GM20000 (cell line): ENCODE data around the gene CYFIP1.

Source experiments
- DNase-seq: peaks from one replicate; pipeline ENCODE4 v3.0.0; 2012; ENCODE audit warnings: low spot score
- CTCF ChIP-seq: IDR thresholded peaks from 2 replicates; pipeline ENCODE4 v1.5.1; 2012; ENCODE audit warnings: mild to moderate bottlenecking, control low read depth; ENCODE audit errors: extremely low read depth, missing control alignments

Gene CYFIP1

GRCh38 chr15:22871481-22872086 lies 108.6 kb downstream of the CYFIP1 start:
- no peak for DNase-seq

GRCh38 chr15:22870865-22871264 lies 109.3 kb downstream of the CYFIP1 start:
- no peak for DNase-seq
- no peak for TF ChIP-seq CTCF

More at GRCh38 chr15:22871481-22872086, 108.6 kb downstream of the CYFIP1 start:
- no peak for TF ChIP-seq CTCF

GRCh38 chr15:22869856-22870255 lies 110.3 kb downstream of the CYFIP1 start:
- DNase-seq = no peak
- TF ChIP-seq CTCF = no peak

GRCh38 chr15:22868928-22869327 lies 111.2 kb downstream of the CYFIP1 start:
- DNase-seq = no peak
- no peak for TF ChIP-seq CTCF

GRCh38 chr15:22868495-22868894 lies 111.7 kb downstream of the CYFIP1 start:
- no peak for TF ChIP-seq CTCF
- DNase-seq = no peak

GRCh38 chr15:22867886-22868285 lies 112.3 kb downstream of the CYFIP1 start:
- no peak for TF ChIP-seq CTCF
- DNase-seq = no peak

GRCh38 chr15:22866079-22866478 lies 114.1 kb downstream of the CYFIP1 start:
- TF ChIP-seq CTCF = no peak
- DNase-seq = no peak
